HG02678 (cell line): Measurements from ENCODE around the gene TEX14.

Experiments used
- ATAC-seq: cut with Tn5 transposase; IDR thresholded peaks from one replicate; pipeline ENCODE4 v1.9.1; 2021; ENCODE audit warnings: mild to moderate bottlenecking, moderate library complexity; ENCODE audit not compliant: unreplicated experiment

Gene TEX14

DNA sequence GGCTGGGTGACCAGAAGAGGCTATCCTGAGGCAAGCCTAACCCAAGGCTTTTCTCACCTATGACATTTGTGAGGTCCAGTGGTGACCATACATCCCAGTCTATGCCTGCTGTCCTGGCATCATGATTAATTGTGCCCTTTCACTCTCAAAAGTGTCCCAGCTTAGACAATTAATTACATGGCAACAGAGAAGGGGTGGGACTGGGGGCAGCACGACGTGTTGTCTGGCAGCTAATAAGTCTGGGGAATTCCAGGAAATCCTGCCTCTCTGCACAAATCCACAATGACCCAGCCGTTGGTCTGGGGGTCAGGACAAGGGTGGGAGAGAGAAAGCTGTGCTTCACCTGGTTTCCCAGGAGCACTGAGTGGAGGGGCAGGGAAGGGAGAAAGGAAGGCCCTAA lies 163.4 kb downstream of the TEX14 start:
- ATAC-seq = no peak

DNA sequence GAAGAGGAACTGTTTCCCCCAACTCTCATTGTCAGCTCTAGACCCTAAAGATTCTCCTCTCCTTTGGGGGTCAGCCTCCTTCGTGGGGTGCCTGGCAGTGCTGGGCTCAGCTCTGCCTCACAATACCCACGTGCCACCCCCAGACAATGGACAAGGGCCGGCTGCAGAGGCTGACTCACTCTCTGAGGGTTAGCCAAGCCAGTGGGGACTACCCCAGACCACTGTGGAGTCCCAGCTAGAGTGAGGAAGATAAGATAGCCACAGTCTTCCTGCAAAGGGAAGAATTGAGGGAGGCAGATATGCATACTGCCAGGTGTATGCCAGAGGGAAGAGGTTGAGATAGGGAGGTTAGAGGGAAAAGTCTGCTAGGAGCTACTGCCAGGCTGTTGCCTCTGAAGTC lies 163.9 kb downstream of the TEX14 start:
- ATAC-seq = no peak

DNA sequence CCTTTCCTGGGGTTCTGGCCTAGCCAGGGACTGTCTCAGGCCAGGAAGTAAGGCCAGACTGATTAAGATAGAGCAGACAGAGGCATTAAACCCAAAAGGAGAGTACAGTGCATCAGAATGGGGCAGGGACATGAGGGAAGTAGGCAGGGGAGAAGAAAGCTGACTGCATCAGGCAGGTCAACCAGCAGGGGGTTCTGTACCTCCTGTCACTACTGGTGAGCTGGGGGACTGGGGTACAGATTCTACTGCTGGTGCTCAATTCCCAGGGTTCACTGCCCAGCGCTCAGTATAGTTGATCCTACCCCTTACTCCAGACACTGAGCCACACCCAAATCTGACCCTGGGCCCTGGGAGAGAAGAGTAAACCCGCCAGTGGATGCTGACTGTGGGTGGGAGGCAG lies 164.5 kb downstream of the TEX14 start:
- no peak for ATAC-seq

DNA sequence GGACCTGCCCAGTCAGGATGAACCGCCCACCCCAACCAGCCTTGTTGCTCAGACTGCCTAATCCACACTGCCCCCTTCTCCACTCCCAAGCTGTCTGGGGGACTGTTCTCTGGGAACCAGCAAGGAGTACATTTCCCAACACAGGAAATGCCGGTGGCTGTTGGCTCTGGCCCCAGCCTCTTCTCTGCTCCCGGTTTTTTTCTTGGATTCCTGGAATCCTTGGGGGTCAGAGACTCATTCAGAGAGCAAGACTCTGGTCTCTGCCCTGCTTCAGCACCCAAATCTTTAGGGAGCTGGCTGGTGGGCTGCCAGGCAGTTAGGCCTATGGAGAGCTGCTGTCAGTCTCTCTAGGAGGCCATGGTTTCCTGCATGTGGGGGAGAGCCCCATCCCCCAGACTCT lies 166.6 kb downstream of the TEX14 start:
- no peak for ATAC-seq

DNA sequence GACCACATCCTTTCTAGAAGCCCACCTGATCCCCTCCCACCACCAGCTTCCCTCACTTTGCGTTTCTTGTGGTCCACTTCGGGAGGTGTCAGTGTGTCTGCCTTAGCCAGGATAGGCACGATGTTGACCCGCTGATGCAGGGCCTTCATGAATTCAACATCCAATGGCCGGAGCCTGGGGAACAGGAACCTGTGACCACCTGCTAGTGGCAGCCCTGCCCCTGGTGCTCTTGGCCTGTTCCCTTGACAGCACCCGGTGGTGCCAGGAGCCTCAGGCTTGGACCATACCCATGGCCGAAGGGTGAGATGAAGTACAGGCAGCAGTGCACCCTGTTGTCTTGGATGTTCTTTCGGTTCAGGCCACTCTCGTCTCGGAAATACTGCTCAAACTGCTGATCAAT lies 170.2 kb downstream of the TEX14 start:
- no peak for ATAC-seq

DNA sequence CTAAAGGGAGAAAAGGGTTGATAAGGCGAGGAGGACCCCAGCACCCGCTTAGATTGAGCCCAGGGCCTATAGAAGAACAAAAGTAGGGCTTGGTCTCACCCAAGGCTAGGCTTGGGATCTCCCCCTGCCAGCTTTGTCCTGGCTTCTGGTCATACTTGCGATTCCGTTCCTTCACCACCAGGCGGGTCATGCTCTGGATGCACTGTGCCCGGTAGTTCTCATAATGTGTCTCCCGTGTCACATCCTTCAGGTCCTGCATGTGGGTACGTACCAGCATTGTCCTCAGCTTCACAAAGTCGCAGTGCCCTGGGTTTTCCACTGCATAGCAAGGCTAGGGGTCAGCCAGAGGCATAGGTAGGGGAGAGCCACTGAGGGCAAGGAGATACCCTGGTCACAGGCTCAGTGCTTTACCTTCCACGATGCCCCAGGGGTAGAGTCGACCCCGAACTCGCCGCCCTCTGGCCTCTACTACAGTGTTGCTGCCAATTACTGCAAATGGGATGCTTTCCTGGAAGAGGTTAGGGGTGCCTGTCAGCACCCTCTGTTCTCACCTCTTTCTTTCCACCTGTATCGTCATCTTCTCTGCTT lies 170.9 kb downstream of the TEX14 start:
- no peak for ATAC-seq

DNA sequence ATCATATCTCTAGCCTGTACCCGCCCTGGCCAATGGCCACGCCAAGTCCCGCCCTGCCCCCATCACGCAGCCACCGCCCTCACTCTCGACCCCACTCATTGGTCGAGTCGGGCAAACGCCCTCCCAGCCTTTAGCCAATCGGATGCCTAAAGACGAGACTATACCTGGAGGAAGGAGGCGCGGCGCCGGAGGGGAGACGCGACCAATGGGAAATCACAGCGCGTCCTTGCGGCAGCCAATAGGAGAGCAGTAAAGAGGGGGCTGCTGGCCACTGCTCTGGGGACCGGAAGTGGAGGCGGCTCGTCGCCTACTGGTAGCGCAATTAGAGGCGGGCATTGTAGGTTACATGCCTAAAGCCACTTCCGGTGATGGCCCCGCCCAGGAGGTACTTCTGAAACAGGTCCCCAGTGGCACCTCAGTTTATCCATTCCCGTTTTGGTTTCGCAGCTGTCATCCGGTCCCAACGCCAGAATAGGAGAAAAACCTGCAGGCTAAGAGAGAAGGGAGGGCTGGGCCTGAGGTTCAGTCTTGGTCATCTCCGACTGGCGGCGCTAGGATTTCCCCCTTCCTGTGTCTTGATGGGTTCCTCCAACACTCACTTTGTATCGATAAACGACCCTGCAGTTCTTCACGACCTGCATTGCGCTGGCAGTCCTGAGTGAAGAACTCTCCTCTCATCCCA lies 173.8 kb downstream of the TEX14 start:
- ATAC-seq = peak; percentile 82

DNA sequence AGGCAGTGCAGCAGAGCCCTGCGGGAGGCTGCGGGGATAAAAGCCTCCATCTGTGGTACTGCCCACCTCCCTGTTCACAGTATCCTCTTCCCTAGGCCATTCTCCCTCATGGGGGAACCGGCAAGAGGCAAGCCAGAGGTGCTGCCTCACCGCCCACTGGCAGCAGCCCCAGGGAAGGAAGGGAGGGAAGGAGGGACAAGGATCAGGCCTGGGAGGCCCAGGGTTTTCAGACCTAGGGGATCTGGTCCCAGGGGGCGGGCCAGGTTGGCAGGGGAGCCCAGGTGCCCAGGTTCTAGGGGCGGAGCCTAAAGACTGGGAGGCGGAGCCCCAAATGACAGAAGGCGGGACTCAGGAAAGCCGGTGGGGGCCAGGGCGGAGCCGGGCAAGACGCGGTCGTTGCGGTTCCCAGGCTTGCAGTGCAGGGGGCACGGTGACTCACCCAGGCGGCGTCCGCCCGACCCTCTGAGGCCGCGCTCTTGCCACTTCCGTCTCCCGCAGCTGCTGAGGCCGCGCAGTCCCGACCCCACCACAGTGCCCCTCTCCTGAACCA lies 174.4 kb downstream of the TEX14 start:
- no peak for ATAC-seq

DNA sequence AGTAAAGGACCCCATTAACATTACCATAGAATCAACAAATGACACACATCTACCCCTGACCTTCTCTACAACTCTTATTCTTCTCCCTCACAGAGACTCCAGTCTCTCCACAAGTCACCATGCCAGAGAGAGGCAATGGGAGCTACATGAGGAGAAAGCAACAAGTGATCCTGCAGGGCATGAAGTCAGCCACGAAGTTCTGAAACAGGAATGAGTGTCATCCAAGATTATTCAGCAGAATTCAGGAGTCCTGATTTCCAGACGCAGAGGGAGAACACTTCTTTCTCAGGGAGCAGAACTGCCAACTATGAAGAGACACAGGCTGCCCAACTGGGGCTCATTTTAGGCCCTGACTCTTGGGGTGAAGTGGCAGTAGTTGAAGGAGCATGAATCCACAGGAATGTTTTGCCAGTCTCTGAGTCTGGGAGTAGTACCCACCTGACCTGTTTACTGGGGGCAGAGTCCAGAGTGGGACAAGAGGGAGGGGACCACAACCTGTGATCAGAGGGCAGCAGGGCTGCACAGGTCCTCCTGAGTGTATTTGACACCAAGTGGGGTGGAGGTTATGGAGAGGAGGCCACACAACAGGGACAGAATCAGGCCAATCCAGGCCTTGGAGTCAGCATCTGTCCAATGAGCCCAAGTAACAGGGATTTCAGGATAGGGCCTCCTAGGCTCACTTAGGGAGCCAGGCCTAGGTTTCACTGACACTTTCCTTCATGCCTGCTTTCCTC lies 175.0 kb downstream of the TEX14 start:
- no peak for ATAC-seq

DNA sequence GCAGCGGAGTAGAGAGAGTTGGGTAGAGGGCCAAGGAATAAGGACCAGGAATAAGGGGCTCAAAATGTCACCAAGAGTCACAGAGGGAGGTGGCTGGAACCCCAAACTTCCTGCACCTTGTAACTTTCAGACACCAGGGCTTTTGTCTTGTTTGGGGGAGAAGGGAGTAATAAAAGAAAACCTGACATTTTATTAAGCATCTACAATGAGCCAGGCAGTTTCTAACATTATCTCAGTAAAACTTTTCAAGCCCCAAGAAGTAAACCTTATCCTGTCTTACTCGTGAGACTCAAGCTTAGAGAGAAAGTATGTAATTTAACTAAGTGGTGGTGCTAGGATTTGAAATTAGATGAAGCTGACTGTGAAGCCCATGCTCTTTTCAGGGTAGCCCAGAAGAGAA lies 176.6 kb downstream of the TEX14 start:
- ATAC-seq = no peak

DNA sequence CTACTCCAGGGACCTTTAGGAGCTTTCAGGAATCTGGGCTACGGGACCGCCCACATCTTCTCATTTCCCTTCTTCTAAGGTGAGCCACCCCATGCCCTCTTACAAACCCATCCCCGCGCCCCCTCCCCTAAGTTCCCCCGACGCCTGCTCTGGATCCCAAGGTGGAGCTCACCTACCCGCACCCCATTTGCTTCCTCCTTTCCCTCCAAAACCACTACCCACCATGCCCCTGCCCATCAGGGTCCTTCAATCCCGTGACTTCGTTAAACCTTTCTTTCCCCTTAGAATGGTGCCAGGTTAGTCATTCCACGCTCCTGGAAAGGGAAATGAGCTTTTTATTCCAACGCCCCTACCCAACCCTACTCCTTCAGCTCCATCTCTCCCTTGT lies 177.1 kb downstream of the TEX14 start:
- ATAC-seq = no peak

DNA sequence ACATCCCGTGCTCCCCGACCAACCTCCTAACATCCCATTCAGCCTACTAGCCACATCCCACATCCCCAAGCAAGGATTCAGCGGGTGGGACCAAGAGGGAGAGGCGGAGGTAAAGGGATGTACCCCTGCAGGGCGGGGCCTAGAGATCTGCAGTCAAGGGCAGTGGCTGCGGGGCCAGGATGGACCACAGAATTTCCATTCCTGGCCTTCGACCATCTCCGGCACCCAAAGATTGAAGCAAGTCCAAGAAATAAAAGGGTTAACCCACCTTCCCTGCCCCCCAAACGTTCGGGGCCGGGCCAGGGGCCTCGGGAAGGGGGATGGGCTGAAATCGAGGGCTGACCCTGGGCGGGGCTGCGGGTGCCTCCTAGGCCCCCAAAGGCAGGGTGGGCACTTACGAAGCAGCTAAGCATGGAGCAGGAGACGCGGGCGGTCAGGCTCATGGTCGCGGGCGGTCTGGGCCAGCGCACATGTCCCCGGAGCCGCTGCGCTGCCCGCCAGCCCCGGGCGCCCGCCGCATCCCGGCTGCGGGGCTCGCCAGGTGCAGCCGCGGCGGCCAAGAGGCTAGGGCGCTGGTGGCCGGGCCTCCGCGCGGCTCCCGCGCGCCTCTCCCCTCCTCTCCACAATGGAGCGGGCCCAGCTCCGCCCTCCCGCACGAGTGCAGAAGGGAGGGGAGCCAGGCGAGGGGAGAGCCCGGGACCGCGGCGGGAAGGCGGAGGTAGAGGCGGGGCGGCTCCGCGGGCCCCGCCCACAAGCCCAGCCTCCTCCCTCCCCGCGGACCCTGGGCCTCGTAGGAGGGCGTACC lies 177.7 kb downstream of the TEX14 start, which contains the start of gene MTMR4:
TSS of gene MTMR4 (minus strand) at position 674 of the 805 bp plus-strand sequence. CDS start at position 443, 231 bp downstream.
- ATAC-seq = peak; percentile 19

DNA sequence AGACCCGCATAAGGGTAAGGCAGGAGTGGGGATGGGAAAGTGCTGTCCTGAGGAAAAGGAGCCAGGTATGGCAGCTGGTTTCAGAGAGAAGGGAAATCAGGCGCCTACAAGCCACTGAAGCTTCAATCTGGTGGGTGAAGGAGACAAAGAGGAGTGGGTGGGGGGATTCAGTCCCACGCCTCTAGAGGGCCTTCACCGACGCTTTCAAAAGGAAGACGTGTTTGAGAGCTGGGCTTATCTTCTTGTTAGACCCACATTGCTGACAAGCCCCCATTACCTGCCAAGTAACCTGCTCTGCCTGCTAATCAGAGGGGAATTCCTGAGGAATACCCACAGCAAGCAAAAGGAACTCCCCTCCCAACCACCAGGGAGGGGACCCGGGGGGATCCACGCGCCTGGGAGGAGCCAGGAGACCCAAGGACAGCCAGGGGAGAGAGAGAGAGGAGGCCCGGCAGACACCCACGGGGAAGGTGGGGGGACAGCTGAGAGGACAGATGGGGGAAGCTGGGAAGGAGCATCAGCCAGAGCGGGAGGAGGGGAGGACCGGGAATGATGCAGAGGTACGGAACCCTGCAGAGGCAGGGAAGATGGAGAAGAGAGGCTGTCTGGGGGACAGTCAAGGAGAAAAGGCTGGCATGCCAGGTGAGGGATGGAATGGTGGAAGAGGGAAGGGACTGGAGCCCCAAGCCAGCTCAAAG lies 178.4 kb downstream of the TEX14 start:
- ATAC-seq = no peak

DNA sequence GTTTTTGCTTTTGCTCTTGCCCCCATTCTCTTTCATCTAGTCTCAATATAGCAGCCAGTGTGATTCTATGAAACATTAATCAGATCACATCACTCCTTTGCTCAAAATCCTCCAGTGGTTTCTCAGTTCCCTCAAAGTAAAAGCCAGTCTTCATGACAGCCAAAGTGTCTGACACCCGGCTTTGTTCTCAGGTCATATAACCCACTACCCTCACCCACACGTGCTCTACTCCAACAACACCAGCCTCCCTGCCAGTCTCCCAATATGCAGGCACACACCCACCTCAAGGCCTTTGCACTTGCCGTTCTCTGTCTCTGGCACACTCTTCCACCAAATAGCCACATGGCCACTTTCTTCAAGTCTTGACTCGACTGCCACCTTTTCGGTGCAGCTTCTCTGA lies 181.8 kb downstream of the TEX14 start:
- no peak for ATAC-seq

DNA sequence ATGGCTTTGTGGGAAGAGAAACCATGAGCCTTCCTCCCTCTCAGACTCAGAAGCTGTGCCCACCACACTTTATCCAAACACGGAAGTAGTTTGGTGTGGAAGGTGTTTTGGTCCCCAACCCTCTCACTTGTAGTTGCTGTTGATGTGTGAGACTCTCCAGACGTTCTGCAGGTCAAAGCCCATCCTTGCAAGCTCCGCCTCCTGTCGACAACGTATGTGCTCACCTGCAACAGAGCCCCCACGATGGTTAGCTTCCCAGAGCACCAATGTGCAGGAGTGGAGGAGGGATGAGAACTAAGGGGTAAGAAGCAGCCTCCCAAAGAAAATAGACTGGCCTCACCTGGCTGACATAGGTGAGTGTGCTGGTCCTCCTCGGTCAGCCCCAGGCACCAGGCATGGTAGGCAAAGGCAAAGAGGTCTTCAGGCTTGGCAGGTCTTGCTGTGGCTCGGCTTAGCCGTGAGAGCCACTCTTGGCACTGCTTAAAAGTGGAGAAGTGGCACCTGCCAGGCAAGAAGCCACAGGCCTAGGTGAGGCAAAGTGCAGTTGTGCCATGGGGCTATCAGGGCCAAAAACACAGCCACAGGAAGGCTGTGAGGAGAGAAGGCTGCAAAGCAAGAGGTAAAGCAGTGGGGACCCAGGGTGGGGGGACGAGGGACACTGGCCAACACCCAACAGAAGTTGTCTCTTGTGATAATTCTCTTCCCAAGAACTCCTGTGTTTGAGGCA lies 183.3 kb downstream of the TEX14 start:
- ATAC-seq = no peak

DNA sequence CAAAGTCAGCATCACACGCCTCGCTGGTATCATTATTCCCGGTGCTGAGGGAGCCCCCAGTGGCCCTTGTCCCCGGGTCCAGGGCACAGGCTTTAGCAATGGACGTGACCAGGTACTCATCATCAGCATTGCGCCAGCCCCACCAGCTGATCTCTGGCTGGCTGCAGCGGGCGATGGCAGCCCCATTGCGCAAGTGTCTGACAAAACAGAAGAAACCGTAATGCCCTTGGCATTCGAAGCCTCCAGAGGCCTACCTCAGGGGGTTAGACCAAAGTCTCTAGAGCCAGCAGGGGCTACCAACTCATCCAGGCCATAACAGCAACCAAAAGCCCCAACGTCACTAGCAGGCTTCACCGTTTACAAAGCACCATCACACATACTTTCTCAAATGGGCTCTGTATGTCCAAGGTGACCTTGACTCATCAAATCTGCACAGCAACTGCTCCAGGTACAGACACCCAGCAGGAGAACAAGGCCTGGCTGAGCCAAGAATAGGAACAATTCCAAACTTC lies 184.7 kb downstream of the TEX14 start:
- no peak for ATAC-seq
